CD4-positive, alpha-beta T cell treated with Interleukin-12 subunit alpha and Interleukin-12 subunit beta, for 1 hour (primary cell): Measurements from ENCODE around the gene ADNP2.
"Not testable (repeated sequence)": the region's sequence is repeated elsewhere in the genome, so short reads cannot be mapped to it uniquely, and the experiment has no call there.

Source experiments
- DNase-seq: peaks from one replicate; pipeline ENCODE4 v3.0.0-alpha.2; 2020

The ADNP2 gene

DNA sequence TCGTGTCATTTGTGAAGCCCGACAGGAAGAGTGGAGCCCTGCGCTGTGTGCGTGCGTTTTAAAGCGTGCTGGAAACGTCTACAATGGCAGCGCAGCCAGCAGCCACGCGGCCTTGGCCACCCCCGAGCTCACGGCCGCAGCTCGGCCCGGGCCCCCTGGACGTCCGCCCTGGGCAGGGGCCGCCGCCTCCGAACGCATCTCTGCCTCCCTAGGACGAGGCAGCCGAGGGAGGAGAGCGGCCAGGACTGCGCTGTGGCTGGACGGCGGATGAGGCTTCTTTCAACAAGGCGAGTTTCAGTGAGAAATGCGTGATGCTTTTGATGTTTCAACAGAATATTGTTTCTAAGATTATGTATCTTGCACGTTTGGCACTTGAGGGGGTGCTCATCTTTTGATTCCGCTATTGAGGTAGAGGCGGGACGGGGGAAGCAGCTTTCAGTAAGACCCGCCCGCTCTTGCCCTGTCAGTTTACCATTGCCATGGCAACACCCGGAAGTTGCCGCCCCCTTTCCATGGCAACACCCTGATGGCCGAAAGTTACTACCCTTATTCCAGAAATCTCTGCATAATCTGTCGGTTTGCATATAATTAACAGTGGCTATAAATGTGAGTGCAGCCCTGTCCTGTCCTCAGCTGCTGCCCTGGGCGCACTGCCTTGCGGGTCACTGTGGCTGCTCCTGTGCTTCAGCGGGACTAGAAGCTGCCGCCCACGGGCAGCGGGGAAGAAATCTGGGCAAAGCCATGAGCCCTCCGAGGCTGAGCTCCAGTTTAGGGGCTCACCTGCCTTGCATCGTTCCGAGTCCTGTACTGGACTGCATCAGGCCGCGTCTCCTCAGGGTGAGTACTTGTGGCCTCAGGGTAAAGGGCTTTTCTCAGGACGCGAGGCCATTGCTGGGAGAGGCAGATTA, 38.6 kb downstream of the ADNP2 start:
- DNase-seq = peak; percentile 75

DNA sequence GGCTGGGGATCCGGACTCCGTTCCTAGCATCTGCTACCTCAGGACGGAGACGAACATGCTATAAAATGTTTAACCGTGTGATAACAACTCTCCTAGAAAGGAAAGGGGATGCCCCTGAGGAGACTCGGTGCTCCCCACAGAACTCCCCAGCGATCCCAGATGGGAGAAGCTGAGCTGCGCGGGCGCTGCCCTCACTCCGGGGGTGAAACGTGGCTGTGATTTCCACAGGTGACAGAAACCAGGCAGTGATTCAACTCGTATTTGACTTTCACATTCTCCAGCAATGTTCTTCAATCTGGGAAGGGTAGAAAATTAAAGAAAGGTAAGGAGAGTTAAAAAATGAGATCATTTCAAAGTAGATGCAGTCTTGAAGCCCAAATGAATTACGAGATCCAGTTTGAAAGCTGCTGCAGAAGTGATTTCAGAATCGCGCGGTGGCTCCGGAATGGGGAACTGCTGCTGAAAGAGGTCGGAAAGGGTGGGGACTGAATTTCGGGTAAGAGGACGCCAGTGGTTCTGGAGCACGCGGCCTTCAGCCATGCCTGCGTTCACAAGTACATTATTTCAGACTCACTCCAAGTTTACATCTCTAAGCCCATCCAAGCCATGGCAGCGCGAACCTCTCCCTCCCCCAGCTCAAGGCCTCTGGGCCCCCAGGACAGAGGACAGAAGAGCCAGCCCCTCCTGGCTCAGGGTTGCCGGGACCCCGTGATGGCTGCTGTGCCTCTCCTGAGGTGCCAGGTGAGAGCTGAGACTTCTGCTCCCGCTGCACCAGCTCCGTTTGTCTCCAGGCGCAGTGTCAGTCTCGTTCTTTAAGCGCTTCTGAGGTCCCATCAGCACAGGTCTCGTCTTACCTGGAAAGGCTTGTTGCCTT, 39.5 kb downstream of the ADNP2 start:
- no peak for DNase-seq

DNA sequence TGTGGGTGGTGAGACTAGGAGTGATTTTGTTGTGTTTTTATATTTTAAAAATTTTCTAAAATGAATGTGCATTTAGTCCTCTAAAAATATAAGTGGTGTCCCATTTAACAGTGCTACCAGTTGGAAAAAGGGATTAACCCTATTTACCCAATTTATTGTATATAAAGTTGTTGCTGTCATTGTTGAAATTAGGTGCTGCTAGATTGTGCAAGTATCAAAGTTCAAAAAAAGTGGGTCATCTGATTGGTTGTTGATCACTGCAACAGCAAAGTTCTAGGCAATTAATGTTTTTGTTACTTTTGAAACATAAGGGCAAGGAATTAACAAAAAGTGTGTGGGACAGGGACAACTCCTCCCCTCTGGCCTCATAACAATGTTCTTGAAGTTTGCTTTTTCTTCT, 40.6 kb downstream of the ADNP2 start:
- DNase-seq = no peak

DNA sequence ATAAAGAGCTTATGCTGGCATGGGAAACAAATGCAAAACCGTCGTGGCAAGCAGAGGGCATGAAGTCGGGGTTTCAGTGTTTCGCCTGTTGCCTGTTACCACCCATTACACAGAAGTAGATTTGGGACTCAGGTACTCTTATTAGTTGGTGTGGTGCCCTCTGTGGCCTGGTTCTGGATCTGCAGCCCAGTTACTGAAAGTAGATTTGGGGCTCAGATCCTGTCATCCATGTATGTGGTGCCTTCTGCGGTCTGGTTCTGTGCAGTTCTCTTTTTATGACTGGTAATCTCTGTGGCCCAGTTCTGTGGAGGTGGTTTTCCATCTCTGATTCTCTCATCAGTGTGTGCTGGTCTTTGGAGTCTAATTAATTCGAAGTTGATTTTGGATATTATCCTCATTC, 45.2 kb downstream of the ADNP2 start:
- DNase-seq = peak; percentile 43

DNA sequence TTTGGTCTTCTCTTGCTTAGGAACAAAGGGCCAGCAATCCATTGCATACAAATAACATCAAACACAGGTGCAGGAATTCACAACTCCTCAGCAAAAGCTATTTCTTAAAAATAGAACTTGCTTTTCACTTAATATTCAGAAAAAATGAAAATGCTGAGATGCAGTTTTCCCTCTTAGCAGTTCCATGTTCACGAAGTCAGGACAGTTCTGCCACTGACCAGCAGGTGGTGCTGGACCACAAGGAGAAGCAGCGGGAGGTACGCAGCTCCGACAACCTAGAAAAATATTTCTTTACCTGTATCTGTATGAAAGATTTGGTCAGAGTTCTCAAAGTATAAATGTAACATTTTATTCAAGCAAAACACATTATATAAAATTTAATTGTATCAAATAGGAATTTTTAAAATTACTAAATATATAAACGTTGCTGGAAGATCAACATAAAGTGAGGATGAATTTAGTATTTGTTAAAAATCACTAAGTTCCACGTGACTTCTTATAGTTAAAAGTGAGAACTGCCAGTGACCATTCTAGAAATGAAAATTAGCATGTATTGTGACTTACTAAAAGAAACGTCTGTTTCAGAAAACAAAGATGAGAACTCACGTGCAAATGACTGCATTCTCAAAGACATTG, 48.8 kb downstream of the ADNP2 start:
- DNase-seq = peak; percentile 74

GRCh38 chr18:80158365-80158764, 49.3 kb downstream of the ADNP2 start:
- no peak for DNase-seq

DNA sequence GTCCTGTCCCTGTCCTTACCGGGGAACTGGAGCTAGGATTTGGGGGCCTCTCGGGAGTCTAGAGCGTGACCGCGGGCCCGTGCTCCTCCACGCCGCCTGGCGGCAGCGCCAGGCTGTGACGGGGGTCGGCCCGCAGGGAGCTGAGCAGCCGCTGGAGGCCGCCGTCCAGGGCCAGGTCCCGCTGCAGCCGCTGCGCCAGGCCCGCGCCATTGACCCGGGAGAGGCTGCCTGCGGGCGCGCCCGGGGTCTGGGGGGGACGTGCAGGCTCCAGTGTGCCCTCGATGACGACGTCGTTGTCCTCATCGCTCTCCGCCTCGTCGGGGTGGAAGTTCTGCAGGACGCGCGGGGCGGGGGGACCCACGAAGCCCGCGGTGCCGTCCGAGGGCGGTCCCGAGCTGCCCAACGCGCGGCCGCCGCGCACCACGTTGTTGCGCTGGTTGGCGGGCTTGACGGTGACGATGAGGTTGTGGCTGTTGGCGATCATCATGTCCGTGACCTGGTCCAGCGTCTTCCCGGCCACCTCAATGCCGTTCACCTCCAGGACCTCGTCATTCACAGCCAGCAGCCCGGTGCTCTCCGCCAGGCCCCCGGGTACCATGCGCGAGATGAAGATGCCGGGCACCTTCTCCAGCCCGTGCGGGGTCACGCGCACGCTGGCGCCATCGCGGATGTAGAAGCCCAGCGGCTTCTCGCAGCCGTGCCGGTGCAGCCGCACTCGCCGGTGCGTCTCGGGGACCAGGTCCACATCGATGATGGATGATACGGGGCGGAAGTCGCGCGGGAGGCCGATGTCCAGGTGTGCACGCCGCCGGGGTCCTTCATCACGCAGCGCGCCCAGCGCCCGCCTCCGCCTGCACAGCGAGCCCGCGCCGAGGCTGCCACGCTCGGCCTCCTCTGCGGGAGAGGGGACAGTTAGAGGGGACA, 50.9 kb downstream of the ADNP2 start:
- DNase-seq = peak; percentile 41

- DNase-seq = no peak
Observed at GRCh38 chr18:80161781-80162417, 52.8 kb downstream of the ADNP2 start.

DNA sequence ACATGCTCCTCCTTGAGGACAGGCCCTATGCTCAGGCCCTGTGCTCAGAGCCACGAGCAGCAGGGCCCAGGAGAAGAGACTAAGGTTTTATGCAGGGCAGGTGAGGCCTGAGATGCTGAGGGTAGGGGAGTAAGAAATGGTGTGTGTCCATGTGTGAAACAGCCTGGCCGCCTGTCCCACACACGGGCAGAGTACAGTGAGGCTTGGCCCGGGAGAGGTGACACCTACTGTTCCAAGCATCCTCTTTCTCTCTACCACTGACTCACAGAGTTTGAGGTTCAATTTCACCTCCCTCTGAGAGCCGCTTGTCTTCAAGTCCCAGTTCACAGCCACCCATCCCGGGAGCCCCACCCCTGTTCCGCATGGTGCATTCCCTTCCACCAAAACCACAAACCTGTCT, 54.1 kb downstream of the ADNP2 start:
- DNase-seq = no peak

DNA sequence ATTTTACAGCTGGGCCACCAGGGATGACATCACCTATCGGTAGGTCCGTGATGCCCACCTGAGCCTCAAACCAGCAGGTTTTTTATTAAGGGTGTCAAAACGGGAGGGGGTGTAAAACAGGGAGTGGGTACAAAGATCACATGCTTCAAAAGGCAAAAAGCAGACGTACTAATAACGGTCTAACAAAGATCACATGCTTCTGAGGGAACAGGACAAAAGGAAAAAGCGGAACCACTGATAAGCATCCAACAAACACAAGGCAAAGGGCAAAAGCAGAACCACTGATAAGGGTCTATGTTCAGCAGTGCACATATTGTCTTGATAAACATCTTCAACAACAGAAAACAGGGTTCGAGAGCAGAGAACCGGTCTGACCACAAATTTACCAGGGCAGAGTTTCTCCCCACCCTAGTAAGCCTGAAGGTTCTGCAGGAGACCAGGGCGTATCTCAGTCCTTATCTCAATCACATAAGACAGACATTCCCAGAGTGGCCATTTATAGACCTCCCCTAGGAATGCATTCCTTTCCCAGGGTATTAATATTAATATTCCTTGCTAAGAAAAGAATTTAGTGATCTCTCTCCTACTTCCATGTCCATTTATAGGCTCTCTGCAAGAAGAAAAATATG, 55.8 kb downstream of the ADNP2 start:
- DNase-seq = not testable (repeated sequence)

DNA sequence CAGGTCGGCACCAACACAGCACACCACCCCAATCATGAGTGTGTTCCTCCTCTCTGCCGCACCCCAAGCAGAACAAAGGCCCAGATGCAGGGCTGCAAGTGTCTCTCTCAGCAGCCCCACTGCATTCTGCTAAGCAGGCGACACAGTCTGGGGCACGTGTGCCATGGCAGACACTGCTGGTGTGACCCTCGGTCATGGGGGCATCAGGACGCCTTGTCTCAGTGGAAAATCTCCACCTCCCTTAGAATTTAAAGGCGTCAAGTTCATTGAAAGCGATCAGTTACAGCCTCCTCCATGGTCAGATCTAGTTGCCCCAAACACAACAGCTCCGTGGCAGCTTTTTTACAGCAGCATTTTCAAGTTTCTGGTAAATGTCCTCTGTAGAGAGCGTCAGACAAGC, 57.2 kb downstream of the ADNP2 start:
- DNase-seq = no peak

- DNase-seq = no peak
Observed at GRCh38 chr18:80166725-80167124, 57.7 kb downstream of the ADNP2 start.

DNA sequence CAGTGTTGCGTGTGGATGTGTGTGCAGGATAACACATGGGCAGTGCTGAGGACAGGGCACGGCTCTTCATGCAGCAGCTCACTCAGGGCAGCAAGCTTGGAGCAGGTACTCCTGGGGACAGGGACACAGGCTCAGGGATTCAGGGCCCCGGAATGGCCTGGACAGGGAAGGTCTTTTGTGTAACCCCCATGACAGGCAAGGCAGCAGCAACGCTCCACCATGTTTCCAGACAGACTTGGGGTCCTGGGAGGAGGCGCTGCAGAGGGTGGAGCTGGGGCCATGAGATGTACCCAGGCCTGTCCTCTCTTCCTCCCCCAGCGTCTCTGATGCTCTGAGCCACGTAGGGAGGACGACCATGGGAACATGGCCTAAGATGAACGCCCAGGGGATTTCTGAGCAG, 58.3 kb downstream of the ADNP2 start:
- no peak for DNase-seq

DNA sequence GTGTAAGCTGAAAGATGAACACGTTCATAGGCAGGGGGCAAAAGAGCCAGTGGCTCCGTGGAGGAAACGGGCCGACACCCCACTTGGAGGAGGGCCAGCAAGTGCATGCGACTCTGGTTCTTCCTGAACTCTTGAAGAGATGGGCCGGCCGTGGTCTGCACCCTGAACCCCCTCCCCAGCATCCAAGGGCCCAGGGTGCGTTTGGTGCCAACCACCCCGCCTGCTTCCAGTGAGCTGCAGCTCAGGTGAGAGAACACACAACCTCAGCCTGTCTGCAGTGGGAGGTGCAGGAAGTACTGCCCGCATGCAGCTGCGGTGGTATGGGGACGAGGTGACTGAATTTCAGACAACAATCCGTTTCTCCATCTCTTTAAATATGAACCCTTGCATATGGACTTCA, 58.9 kb downstream of the ADNP2 start:
- DNase-seq = no peak

- no peak for DNase-seq
Observed at GRCh38 chr18:80168346-80168745, 59.3 kb downstream of the ADNP2 start.

- DNase-seq = no peak
Observed at GRCh38 chr18:80168982-80169381, 59.9 kb downstream of the ADNP2 start.

DNA sequence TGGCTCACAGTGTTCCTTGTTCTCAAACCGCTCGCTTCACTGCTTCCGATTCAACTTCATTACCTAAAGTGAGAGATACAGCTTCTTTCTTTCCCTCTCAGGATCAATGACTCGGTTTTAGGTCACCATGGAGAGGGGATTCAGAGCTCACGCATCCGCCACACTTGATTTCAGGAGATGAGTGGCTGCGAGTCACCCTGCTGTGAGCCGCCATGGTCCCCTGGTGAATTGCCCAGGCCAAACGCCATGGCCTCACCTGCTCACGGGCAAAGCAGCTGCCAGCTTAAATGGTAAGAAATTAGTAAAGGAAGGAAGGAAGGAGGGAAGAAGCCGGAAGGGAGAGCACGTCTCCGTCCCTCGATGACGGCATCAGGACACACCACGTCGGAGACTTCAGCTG, 60.5 kb downstream of the ADNP2 start:
- DNase-seq = no peak

- no peak for DNase-seq
Observed at GRCh38 chr18:80170395-80171053, 61.5 kb downstream of the ADNP2 start.

GRCh38 chr18:80171054-80171872, 62.2 kb downstream of the ADNP2 start:
- DNase-seq = peak; percentile 53

DNA sequence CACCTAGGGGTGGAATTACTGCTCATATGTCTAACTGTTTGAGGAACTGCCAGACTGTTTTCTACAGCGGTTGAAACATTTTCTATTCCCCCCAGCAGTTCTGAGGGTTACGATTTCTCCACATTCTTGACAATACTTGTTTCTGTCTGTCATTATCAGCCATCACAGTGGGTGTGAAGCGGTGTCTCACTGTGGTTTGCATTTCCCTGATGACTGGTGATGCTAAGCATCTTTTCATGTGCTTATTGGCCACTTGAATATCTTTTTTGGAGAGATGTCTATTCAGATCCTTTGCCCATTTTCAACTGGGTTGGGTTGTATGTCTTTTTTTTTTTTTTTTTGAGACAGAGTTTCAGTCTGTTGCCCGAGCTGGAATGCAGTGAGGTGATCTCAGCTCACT, 63.0 kb downstream of the ADNP2 start:
- DNase-seq = peak; percentile 45
